GM23338 (cell line): ENCODE results near the gene ZFHX2. TPM values are rescaled to one million over a fixed set of nuclear protein-coding genes. Genes with fewer than 3 reads are reported as not detected.

Experiments used
- ATAC-seq: fragments of 200-7000 bp; cut with Tn5 transposase; 3 replicates; pipeline ENCODE4 v1.9.1; 2020
- DNase-seq: peaks from one replicate; pipeline ENCODE4 v3.0.0-alpha.2; 2015; ENCODE audit warnings: low spot score
- H2AFZ ChIP-seq: fragments of 200-600 bp; sonication (generic); 2 replicates; pipeline ENCODE4 v1.8.0; 2016; ENCODE audit warnings: antibody characterized with exemption, mild to moderate bottlenecking, moderate library complexity
- H3F3A ChIP-seq: fragments of 200-600 bp; sonication (generic); replicated peaks from 2 replicates; pipeline ENCODE4 v1.8.0; 2017; ENCODE audit warnings: antibody characterized with exemption, mixed run types, low read depth
- H3K27ac ChIP-seq: fragments of 200-600 bp; sonication (generic); 2 replicates; pipeline ENCODE4 v1.6.1; 2016; ENCODE audit warnings: low read depth
- H3K27me3 ChIP-seq: fragments of 200-600 bp; sonication (generic); 2 replicates; pipeline ENCODE4 v1.8.0; 2016; ENCODE audit warnings: mild to moderate bottlenecking, mixed run types, moderate library complexity; ENCODE audit not compliant: insufficient read depth
- H3K36me3 ChIP-seq: fragments of 200-600 bp; sonication (generic); 2 replicates; pipeline ENCODE4 v1.8.0; 2016; ENCODE audit warnings: mild to moderate bottlenecking; ENCODE audit not compliant: insufficient read depth
- H3K4me1 ChIP-seq: fragments of 200-600 bp; sonication (generic); 2 replicates; pipeline ENCODE4 v1.8.0; 2016; ENCODE audit warnings: mild to moderate bottlenecking, moderate library complexity; ENCODE audit not compliant: insufficient read depth
- H3K4me2 ChIP-seq: fragments of 200-600 bp; sonication (generic); 2 replicates; pipeline ENCODE4 v1.7.1; 2017; ENCODE audit warnings: mixed run types
- H3K4me3 ChIP-seq: fragments of 200-600 bp; sonication (generic); 2 replicates; pipeline ENCODE4 v1.6.1; 2016; ENCODE audit warnings: mixed run types
- H3K79me2 ChIP-seq: fragments of 200-600 bp; sonication (generic); replicated peaks from 2 replicates; pipeline ENCODE4 v1.8.0; 2017; ENCODE audit warnings: mild to moderate bottlenecking; ENCODE audit not compliant: insufficient read depth
- H3K9me2 ChIP-seq: fragments of 200-600 bp; sonication (generic); 2 replicates; pipeline ENCODE4 v1.8.0; 2017; ENCODE audit not compliant: insufficient read depth
- H4K20me1 ChIP-seq: fragments of 200-600 bp; sonication (generic); replicated peaks from 2 replicates; pipeline ENCODE4 v1.8.0; 2017; ENCODE audit warnings: mild to moderate bottlenecking; ENCODE audit not compliant: insufficient read depth
- H3K27ac Mint-ChIP-seq: 2 replicates; pipeline ENCODE4 v1.8.0; 2020; ENCODE audit warnings: inconsistent platforms, mild to moderate bottlenecking, moderate library complexity, mixed read lengths
- H3K27me3 Mint-ChIP-seq: 3 replicates; pipeline ENCODE4 v1.8.0; 2022; ENCODE audit warnings: low read depth, mild to moderate bottlenecking, moderate library complexity, mixed read lengths, inconsistent platforms; ENCODE audit not compliant: insufficient read depth, poor library complexity
- H3K36me3 Mint-ChIP-seq: 3 replicates; pipeline ENCODE4 v1.8.0; 2021; ENCODE audit warnings: low read depth, mild to moderate bottlenecking, inconsistent platforms, moderate library complexity, mixed read lengths
- H3K4me1 Mint-ChIP-seq: 3 replicates; pipeline ENCODE4 v1.8.0; 2020; ENCODE audit warnings: mild to moderate bottlenecking, inconsistent platforms, mixed read lengths
- H3K4me3 Mint-ChIP-seq: 3 replicates; pipeline ENCODE4 v1.8.0; 2021; ENCODE audit warnings: moderate library complexity, mild to moderate bottlenecking, inconsistent platforms, mixed read lengths
- H3K9me3 Mint-ChIP-seq: 3 replicates; pipeline ENCODE4 v1.8.0; 2020; ENCODE audit warnings: moderate library complexity, mild to moderate bottlenecking, inconsistent platforms, mixed read lengths
- CREB1 ChIP-seq: fragments of 250-450 bp; sonication (Bioruptor Pico); IDR thresholded peaks from 2 replicates; pipeline ENCODE4 v1.5.0; 2020; ENCODE audit warnings: low read depth, mild to moderate bottlenecking, moderate library complexity
- EZH2 ChIP-seq: fragments of 200-600 bp; sonication (generic); IDR thresholded peaks from one replicate; pipeline ENCODE4 v1.8.0; 2017; ENCODE audit warnings: antibody characterized with exemption, mild to moderate bottlenecking, low read depth; ENCODE audit not compliant: unreplicated experiment
- EZH2phosphoT487 ChIP-seq: fragments of 200-600 bp; sonication (generic); IDR thresholded peaks from one replicate; pipeline ENCODE4 v1.8.1; 2018; ENCODE audit warnings: antibody characterized with exemption; ENCODE audit not compliant: unreplicated experiment
- JUNB ChIP-seq: IDR thresholded peaks from one replicate; pipeline ENCODE4 v1.6.1; 2016; ENCODE audit warnings: antibody characterized with exemption; ENCODE audit not compliant: unreplicated experiment
- NANOG ChIP-seq: IDR thresholded peaks from 2 replicates; pipeline ENCODE4 v1.6.1; 2016; ENCODE audit warnings: antibody characterized with exemption, borderline replicate concordance
- POLR2AphosphoS5 ChIP-seq: IDR thresholded peaks from 2 replicates; pipeline ENCODE4 v1.6.1; 2016; ENCODE audit warnings: antibody characterized with exemption, low read depth
- STAT1 ChIP-seq: IDR thresholded peaks from one replicate; pipeline ENCODE4 v1.6.1; 2016; ENCODE audit warnings: antibody characterized with exemption; ENCODE audit not compliant: unreplicated experiment
- ZNF114 ChIP-seq: fragments of 250-450 bp; sonication (Bioruptor Pico); IDR thresholded peaks from 2 replicates; pipeline ENCODE4 v1.5.0; 2020; ENCODE audit warnings: mild to moderate bottlenecking, moderate library complexity
- ZNF331 ChIP-seq: fragments of 250-450 bp; sonication (Bioruptor Pico); IDR thresholded peaks from 2 replicates; pipeline ENCODE4 v1.5.0; 2020; ENCODE audit warnings: low read depth, mild to moderate bottlenecking, moderate library complexity
- polyA plus RNA-seq: library from polyadenylated mRNA; unstranded; fragments of >200 nt; fragmentation: Nextera tagmentation; extraction: Ambion mirVana; gene quantifications from 2 replicates; pipeline ENCODE4 v1.2.1, GENCODE V29; 2016
- total RNA-seq: library from RNA; depleted of rRNA; stranded (reverse); fragments of >200 nt; shearing (Covaris generic); gene quantifications from 2 replicates; pipeline ENCODE4 v1.2.3, GENCODE V29; 2014
- TF ChIP-seq, protein P1 (sequence below): IDR thresholded peaks from one replicate; pipeline ENCODE4 v1.6.1; 2018; ENCODE audit warnings: antibody characterized with exemption; ENCODE audit not compliant: unreplicated experiment
- TF ChIP-seq, protein P2 (sequence below): IDR thresholded peaks from 2 replicates; pipeline ENCODE4 v1.6.1; 2016; ENCODE audit warnings: antibody characterized with exemption
- TF ChIP-seq, protein P3 (sequence below): fragments of 250-450 bp; sonication (Bioruptor Pico); IDR thresholded peaks from 2 replicates; pipeline ENCODE4 v1.5.0; 2020; ENCODE audit warnings: mild to moderate bottlenecking, moderate library complexity

ZFHX2 gene
- total and polyA plus RNA-seq, 2 experiments from 2014 or later = 11.6 to 18.5 TPM

DNA sequence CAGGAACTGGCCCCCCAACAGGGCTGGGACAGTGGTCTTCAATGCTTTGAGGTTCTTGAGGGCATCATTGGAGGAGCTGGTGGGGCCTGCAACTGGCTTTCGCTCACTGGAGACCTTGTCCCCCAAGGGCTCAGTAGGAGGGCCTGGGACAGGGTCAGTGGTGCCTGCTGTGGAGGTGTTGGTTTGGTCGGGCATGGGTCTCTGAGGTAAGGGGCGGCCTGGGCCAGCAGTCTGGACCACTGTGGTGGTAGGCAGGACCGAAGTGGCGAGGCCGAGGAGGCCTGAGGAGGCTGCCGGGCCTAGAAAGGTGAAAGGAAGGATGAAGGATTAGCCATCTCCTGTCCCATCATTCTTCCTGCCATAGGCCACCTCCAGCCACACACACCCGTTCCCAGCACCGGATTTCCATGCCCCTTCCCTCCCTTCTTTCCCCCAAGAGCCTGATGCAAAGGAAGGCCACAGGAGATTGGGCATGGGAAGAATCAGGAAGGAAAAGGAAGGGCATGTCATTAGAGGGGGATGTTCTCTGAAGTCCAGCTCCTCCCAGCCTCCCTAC is 28.8 kb downstream of the ZFHX2 start:
- no peaks in the 10 kb centered on the region; the same call in 1 of the 2 replicates for H3F3A ChIP-seq
- no peak overlapping the region for H3K4me2 ChIP-seq
- no peak overlapping the region for H3K27ac ChIP-seq
- TF ChIP-seq, protein P1, sequence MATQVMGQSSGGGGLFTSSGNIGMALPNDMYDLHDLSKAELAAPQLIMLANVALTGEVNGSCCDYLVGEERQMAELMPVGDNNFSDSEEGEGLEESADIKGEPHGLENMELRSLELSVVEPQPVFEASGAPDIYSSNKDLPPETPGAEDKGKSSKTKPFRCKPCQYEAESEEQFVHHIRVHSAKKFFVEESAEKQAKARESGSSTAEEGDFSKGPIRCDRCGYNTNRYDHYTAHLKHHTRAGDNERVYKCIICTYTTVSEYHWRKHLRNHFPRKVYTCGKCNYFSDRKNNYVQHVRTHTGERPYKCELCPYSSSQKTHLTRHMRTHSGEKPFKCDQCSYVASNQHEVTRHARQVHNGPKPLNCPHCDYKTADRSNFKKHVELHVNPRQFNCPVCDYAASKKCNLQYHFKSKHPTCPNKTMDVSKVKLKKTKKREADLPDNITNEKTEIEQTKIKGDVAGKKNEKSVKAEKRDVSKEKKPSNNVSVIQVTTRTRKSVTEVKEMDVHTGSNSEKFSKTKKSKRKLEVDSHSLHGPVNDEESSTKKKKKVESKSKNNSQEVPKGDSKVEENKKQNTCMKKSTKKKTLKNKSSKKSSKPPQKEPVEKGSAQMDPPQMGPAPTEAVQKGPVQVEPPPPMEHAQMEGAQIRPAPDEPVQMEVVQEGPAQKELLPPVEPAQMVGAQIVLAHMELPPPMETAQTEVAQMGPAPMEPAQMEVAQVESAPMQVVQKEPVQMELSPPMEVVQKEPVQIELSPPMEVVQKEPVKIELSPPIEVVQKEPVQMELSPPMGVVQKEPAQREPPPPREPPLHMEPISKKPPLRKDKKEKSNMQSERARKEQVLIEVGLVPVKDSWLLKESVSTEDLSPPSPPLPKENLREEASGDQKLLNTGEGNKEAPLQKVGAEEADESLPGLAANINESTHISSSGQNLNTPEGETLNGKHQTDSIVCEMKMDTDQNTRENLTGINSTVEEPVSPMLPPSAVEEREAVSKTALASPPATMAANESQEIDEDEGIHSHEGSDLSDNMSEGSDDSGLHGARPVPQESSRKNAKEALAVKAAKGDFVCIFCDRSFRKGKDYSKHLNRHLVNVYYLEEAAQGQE = no peak
- TF ChIP-seq STAT1 = no peak
- TF ChIP-seq, protein P2, sequence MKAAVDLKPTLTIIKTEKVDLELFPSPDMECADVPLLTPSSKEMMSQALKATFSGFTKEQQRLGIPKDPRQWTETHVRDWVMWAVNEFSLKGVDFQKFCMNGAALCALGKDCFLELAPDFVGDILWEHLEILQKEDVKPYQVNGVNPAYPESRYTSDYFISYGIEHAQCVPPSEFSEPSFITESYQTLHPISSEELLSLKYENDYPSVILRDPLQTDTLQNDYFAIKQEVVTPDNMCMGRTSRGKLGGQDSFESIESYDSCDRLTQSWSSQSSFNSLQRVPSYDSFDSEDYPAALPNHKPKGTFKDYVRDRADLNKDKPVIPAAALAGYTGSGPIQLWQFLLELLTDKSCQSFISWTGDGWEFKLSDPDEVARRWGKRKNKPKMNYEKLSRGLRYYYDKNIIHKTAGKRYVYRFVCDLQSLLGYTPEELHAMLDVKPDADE = no peak
- TF ChIP-seq ZNF114 (CRISPR knock-in tag) = no peak
- no peak for TF ChIP-seq EZH2
- TF ChIP-seq NANOG = no peak
- no peak for TF ChIP-seq ZNF331 (CRISPR knock-in tag)
- no peak for TF ChIP-seq CREB1 (CRISPR knock-in tag)
- TF ChIP-seq EZH2phosphoT487 = no peak
- no peak for TF ChIP-seq JUNB
- TF ChIP-seq POLR2AphosphoS5 = no peak
- TF ChIP-seq, protein P3, sequence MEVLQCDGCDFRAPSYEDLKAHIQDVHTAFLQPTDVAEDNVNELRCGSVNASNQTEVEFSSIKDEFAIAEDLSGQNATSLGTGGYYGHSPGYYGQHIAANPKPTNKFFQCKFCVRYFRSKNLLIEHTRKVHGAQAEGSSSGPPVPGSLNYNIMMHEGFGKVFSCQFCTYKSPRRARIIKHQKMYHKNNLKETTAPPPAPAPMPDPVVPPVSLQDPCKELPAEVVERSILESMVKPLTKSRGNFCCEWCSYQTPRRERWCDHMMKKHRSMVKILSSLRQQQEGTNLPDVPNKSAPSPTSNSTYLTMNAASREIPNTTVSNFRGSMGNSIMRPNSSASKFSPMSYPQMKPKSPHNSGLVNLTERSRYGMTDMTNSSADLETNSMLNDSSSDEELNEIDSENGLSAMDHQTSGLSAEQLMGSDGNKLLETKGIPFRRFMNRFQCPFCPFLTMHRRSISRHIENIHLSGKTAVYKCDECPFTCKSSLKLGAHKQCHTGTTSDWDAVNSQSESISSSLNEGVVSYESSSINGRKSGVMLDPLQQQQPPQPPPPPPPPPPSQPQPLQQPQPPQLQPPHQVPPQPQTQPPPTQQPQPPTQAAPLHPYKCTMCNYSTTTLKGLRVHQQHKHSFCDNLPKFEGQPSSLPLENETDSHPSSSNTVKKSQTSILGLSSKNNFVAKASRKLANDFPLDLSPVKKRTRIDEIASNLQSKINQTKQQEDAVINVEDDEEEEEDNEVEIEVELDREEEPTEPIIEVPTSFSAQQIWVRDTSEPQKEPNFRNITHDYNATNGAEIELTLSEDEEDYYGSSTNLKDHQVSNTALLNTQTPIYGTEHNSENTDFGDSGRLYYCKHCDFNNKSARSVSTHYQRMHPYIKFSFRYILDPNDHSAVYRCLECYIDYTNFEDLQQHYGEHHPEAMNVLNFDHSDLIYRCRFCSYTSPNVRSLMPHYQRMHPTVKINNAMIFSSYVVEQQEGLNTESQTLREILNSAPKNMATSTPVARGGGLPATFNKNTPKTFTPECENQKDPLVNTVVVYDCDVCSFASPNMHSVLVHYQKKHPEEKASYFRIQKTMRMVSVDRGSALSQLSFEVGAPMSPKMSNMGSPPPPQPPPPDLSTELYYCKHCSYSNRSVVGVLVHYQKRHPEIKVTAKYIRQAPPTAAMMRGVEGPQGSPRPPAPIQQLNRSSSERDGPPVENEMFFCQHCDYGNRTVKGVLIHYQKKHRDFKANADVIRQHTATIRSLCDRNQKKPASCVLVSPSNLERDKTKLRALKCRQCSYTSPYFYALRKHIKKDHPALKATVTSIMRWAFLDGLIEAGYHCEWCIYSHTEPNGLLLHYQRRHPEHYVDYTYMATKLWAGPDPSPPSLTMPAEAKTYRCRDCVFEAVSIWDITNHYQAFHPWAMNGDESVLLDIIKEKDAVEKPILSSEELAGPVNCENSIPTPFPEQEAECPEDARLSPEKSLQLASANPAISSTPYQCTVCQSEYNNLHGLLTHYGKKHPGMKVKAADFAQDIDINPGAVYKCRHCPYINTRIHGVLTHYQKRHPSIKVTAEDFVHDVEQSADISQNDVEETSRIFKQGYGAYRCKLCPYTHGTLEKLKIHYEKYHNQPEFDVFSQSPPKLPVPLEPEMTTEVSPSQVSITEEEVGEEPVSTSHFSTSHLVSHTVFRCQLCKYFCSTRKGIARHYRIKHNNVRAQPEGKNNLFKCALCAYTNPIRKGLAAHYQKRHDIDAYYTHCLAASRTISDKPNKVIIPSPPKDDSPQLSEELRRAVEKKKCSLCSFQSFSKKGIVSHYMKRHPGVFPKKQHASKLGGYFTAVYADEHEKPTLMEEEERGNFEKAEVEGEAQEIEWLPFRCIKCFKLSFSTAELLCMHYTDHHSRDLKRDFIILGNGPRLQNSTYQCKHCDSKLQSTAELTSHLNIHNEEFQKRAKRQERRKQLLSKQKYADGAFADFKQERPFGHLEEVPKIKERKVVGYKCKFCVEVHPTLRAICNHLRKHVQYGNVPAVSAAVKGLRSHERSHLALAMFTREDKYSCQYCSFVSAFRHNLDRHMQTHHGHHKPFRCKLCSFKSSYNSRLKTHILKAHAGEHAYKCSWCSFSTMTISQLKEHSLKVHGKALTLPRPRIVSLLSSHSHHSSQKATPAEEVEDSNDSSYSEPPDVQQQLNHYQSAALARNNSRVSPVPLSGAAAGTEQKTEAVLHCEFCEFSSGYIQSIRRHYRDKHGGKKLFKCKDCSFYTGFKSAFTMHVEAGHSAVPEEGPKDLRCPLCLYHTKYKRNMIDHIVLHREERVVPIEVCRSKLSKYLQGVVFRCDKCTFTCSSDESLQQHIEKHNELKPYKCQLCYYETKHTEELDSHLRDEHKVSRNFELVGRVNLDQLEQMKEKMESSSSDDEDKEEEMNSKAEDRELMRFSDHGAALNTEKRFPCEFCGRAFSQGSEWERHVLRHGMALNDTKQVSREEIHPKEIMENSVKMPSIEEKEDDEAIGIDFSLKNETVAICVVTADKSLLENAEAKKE (CRISPR knock-in tag) = no peak
- no peaks in the 10 kb centered on the region; the same call in 2 of the 3 replicates for H3K9me3 Mint-ChIP-seq
- no peak for ATAC-seq
- H3K4me1 ChIP-seq = peaks cover 30% of the 10 kb centered on the region
- no peaks in the 10 kb centered on the region for H3K9me2 ChIP-seq
- H3K4me3 ChIP-seq = no peak overlapping the region
- H3K27ac Mint-ChIP-seq = no peak overlapping the region
- H3K79me2 ChIP-seq = no peaks in the 10 kb centered on the region
- H4K20me1 ChIP-seq = no peaks in the 10 kb centered on the region
- H2AFZ ChIP-seq = no peak overlapping the region
- H3K27me3 ChIP-seq = no peaks in the 10 kb centered on the region
- peaks cover 54% of the 10 kb centered on the region for H3K36me3 Mint-ChIP-seq
- no peak overlapping the region for H3K4me3 Mint-ChIP-seq
- H3K27me3 Mint-ChIP-seq = peaks cover 12% of the 10 kb centered on the region
- H3K36me3 ChIP-seq = no peaks in the 10 kb centered on the region; the same call in 1 of the 2 replicates
- no peak for DNase-seq
- H3K4me1 Mint-ChIP-seq = peaks cover 58% of the 10 kb centered on the region
